ENCODE data around the gene ELP1.

The ELP1 gene

DNA sequence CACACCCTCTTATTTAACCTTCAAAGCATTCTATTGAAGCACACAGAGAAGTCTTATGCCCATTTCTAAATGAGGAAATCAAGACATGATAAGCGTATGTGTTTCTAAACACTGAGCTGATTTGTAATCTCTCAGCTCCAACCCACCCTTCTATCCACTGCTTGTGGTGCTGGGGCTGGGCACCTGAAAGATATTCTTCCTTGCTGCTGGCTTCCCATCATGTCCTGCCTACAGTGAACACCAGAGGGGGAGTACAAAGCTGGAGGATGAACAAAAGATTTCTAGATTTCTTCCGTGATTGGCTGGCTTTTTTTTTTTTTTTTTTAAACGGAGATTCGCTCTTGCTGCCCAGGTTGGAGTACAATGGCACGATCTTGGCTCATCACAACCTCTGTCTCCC, 57.5 kb downstream of the ELP1 start:
- H3K36me3 ChIP-seq (ENCODE audit: control insufficient read depth, insufficient read depth, low read length) = peaks cover 10% of the 10 kb centered on the region
- TF ChIP-seq, protein P1, sequence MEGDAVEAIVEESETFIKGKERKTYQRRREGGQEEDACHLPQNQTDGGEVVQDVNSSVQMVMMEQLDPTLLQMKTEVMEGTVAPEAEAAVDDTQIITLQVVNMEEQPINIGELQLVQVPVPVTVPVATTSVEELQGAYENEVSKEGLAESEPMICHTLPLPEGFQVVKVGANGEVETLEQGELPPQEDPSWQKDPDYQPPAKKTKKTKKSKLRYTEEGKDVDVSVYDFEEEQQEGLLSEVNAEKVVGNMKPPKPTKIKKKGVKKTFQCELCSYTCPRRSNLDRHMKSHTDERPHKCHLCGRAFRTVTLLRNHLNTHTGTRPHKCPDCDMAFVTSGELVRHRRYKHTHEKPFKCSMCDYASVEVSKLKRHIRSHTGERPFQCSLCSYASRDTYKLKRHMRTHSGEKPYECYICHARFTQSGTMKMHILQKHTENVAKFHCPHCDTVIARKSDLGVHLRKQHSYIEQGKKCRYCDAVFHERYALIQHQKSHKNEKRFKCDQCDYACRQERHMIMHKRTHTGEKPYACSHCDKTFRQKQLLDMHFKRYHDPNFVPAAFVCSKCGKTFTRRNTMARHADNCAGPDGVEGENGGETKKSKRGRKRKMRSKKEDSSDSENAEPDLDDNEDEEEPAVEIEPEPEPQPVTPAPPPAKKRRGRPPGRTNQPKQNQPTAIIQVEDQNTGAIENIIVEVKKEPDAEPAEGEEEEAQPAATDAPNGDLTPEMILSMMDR (IDR thresholded peaks at IDR 0.05; ENCODE audit: insufficient read depth, low read length, poor library complexity, severe bottlenecking) = no peak
- DNase-seq (ENCODE audit: extremely low read depth, insufficient read length) = no peak
- no peaks in the 10 kb centered on the region for H3K27me3 ChIP-seq (replicated peaks; ENCODE audit: control insufficient read depth, insufficient read depth, low read length)
- no peak overlapping the region for H3K4me3 ChIP-seq (replicated peaks; ENCODE audit: low read depth, low read length)

DNA sequence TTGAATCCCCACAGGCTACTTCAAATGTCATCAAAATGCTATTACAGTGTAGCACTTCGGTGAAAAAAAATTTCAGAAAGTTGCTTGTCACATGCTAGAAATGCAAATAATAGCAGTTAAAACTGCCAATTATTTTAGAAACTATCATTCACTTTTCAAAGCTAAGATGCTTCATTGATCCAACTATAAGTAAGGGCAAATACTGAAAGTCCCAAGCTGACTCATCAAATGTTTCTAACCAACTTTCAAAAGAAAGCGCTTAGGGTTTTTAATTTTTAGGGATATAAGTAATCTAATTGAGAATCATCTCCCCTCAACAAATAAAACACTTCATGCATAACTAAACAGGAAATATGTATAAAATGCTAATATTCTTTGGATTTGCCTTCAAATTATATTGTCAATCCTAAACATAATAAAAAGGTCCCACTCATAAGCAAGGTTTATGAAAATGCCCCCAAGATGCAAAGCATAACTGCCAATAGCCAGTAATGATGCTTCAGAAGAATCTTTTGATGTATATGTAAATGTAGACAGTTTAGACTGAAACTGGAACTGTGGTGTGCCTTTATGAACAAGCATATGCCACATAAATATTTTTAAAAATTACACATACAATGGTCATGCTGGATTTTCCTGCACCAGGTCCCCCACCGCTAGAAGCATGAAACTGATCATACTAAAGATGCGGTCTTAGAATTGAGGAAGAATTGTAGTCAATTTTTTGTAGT, 59.7 kb downstream of the ELP1 start:
- TF ChIP-seq, protein P1 (IDR thresholded peaks at IDR 0.05; ENCODE audit: insufficient read depth, low read length, poor library complexity, severe bottlenecking) = no peak
- DNase-seq (ENCODE audit: extremely low read depth, insufficient read length) = no peak
- Histone ChIP-seq H3K27me3 (replicated peaks; ENCODE audit: control insufficient read depth, insufficient read depth, low read length) (no peaks in the 10 kb centered on the region), H3K4me3 (replicated peaks; ENCODE audit: low read depth, low read length) (no peak overlapping the region), H3K36me3 (ENCODE audit: control insufficient read depth, insufficient read depth, low read length) (peaks cover 6% of the 10 kb centered on the region)

DNA sequence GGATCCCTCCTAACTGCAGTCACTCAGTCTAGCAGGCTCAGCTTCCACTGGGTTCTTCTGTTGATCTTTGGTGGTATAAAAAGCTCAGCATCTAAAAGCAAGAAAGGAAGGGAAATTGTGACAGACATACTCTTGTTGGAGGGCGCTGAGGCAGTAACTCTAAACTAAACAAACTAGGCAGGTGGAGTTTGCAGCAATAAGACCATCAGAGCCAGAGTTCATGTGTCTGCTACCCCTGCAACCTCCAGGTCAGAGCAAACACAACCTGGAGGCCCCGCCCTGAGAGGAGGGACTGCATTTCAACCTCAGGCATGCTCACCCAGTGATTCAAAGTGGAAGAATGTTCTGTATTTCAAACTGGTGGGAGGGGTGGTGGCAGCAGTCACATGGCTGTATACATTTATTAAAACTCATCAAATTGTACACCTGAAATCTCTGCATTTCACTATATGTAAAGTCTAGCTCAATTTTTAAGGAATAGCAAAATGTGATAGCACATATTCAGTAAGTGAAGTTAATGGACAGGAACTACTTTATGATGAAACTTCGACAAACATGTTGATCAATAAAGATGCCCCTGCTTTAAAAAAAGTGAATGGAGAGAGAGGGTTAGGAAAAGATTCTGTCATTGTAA, 64.7 kb downstream of the ELP1 start:
- Histone ChIP-seq H3K36me3 (ENCODE audit: control insufficient read depth, insufficient read depth, low read length) (no peaks in the 10 kb centered on the region; the same call in none of the 2 replicates), H3K4me3 (replicated peaks; ENCODE audit: low read depth, low read length) (no peak overlapping the region), H3K27me3 (replicated peaks; ENCODE audit: control insufficient read depth, insufficient read depth, low read length) (no peaks in the 10 kb centered on the region)
- TF ChIP-seq, protein P1 (IDR thresholded peaks at IDR 0.05; ENCODE audit: insufficient read depth, low read length, poor library complexity, severe bottlenecking) = no peak
- DNase-seq (ENCODE audit: extremely low read depth, insufficient read length) = no peak

DNA sequence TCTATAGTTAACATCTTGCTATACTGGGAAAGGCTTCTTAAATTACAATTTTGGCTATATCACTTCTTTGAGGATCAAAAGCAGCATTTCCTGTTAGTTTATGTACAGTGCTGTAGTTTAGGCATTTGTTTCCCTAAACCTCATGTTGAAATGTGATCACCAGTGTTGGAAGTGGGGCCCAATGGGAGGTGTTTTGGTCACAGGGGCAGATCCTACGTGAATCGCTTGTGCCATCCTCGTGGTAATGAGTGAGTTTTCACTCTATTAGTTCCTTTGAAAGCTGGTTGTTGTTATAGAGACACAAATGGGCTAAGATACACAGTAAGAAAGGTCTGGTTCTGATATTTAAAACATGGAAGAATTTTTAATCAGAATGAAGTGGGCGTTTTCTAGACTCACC, 66.1 kb downstream of the ELP1 start:
- Histone ChIP-seq H3K4me3 (replicated peaks; ENCODE audit: low read depth, low read length) (no peak overlapping the region), H3K36me3 (ENCODE audit: control insufficient read depth, insufficient read depth, low read length) (no peaks in the 10 kb centered on the region; the same call in 1 of the 2 replicates), H3K27me3 (replicated peaks; ENCODE audit: control insufficient read depth, insufficient read depth, low read length) (no peaks in the 10 kb centered on the region)
- TF ChIP-seq, protein P1 (IDR thresholded peaks at IDR 0.05; ENCODE audit: insufficient read depth, low read length, poor library complexity, severe bottlenecking) = no peak
- DNase-seq (ENCODE audit: extremely low read depth, insufficient read length) = no peak

DNA sequence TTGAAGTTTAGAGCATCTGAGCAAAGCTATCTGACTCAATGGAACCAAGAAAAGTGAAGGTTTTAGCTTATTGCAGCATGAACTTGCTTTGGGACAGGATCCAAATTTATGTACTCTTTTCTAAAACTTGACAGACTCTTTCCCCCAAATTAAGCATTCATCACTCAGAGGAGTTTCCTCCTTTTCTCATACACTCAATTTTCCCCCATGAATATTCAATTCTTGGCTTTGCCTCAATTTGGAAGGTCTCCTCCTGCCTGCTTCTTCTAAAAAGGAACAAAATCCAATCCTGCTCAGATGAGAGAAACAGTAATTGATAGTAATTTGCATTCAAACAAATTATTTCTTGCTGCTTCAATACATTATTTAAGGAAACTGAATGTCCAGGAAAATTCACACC, 66.8 kb downstream of the ELP1 start:
- Histone ChIP-seq H3K4me3 (replicated peaks; ENCODE audit: low read depth, low read length) (no peak overlapping the region), H3K36me3 (ENCODE audit: control insufficient read depth, insufficient read depth, low read length) (no peaks in the 10 kb centered on the region; the same call in 1 of the 2 replicates), H3K27me3 (replicated peaks; ENCODE audit: control insufficient read depth, insufficient read depth, low read length) (no peaks in the 10 kb centered on the region)
- TF ChIP-seq, protein P1 (IDR thresholded peaks at IDR 0.05; ENCODE audit: insufficient read depth, low read length, poor library complexity, severe bottlenecking) = no peak
- no peak for DNase-seq (ENCODE audit: extremely low read depth, insufficient read length)
